ENCODE data around the gene TARDBP.
A peak's percentile ranks its signal among the peaks of the same experiment; 100 is the strongest.
"Not testable (repeated sequence)": the region's sequence is repeated elsewhere in the genome, so short reads cannot be mapped to it uniquely, and the experiment has no call there.

The TARDBP gene

GRCh38 chr1:10996100-10996499 is 16.4 kb upstream of the TARDBP start:
- DNase-seq, result no peak

- DNase-seq, result no peak
Observed at GRCh38 chr1:11000526-11000925, 11.9 kb upstream of the TARDBP start.

GRCh38 chr1:11013160-11013531 is 692 bp downstream of the TARDBP start:
- DNase-seq, result no peak

DNA sequence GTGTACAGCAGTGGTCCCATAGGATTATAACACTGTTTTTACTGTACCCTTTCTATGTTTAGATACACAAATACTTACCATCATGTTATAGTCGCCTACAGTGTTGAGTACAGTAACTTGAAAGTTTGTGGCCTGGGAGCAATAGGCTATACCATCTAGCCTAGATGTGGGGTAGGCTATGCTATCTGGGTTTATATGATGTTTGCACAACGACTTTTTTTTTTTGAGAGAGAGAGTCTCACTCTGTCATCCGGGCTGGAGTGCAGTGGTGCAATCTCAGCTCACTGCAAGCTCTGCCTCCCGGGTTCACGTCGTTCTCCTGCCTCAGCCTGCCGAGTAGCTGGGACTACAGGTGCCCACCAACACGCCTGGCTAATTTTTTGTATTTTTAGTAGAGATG is 6.9 kb downstream of the TARDBP start:
- DNase-seq, result not testable (repeated sequence)

- DNase-seq, result no peak
Observed at GRCh38 chr1:11019971-11020370, 7.5 kb downstream of the TARDBP start.

- DNase-seq, result no peak
Observed at GRCh38 chr1:11023201-11023600, 10.7 kb downstream of the TARDBP start.

DNA sequence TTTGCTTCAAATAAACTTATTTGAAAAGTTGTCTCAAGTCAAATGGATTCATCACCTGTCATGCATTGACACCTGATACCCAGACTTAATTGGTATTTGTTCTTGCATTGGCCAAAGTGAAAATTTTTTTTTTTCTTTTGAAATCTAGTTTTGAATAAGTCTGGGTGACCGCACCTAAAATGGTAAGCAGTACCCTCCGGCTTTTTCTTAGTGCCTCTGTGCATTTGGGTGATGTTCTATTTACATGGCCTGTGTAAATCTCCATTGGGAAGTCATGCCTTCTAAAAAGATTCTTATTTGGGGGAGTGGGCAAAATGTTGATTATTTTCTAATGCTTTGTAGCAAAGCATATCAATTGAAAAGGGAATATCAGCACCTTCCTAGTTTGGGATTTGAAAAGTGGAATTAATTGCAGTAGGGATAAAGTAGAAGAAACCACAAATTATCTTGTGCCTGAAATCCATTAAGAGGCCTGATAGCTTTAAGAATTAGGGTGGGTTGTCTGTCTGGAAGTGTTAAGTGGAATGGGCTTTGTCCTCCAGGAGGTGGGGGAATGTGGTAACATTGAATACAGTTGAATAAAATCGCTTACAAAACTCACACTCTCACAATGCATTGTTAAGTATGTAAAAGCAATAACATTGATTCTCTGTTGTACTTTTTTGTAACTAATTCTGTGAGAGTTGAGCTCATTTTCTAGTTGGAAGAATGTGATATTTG is 11.9 kb downstream of the TARDBP start:
- DNase-seq, result no peak

DNA sequence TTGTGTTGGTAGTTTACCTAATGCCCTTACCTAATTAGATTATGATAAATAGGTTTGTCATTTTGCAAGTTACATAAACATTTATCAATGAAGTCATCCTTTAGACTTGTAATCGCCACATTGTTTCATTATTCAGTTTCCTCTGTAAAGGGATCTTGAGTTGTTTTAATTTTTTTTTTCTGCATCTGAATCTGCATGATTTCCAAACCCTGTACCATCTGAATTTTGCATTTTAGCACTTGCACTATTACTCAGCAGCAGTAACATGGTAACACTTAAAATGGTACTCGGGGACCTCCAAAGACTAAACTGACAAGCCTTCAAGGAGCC is 12.4 kb downstream of the TARDBP start:
- DNase-seq, result no peak

DNA sequence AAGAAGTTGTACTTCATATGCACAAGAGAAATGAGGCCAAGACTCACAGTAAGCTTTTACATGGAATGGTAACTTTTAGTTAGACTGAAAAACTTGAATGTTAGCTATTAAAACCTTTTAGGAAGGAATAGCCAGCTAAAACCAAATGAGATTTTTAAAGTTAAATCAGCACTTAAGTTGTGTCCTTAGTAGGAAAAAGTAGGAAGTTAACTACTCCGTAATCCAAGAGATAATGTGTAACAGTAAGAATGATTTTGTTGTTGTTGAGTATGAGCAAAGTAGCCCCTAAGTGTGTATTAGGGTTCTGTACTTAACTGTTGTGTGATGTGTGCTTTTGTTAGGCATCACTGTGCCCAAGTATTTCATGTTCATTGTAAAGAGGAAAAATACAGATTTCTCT is 13.2 kb downstream of the TARDBP start:
- DNase-seq, result no peak

GRCh38 chr1:11026052-11026451 is 13.6 kb downstream of the TARDBP start:
- DNase-seq, result no peak

GRCh38 chr1:11026903-11027302 is 14.4 kb downstream of the TARDBP start:
- no peak for DNase-seq

- DNase-seq, result no peak
Observed at GRCh38 chr1:11027316-11027715, 14.9 kb downstream of the TARDBP start.

DNA sequence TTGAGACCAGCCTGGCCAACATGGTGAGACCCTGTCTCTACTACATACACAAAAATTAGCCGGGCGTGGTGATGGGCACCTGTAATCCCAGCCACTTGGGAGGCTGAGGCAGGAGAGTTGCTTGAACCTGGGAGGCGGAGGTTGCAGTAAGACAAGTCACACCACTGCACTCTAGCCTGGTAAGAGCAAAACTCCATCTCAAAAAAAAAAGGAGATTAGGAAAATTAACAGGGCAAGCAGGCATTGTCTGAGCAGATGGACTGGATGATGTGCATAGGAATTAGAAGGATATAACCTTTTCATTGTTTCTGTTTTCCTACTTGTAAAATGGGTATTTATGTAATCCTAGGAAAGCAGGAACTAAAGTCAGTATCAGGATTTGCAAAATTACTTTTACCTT is 15.6 kb downstream of the TARDBP start:
- no peak for DNase-seq

GRCh38 chr1:11030865-11031264 is 18.4 kb downstream of the TARDBP start:
- DNase-seq, result no peak

DNA sequence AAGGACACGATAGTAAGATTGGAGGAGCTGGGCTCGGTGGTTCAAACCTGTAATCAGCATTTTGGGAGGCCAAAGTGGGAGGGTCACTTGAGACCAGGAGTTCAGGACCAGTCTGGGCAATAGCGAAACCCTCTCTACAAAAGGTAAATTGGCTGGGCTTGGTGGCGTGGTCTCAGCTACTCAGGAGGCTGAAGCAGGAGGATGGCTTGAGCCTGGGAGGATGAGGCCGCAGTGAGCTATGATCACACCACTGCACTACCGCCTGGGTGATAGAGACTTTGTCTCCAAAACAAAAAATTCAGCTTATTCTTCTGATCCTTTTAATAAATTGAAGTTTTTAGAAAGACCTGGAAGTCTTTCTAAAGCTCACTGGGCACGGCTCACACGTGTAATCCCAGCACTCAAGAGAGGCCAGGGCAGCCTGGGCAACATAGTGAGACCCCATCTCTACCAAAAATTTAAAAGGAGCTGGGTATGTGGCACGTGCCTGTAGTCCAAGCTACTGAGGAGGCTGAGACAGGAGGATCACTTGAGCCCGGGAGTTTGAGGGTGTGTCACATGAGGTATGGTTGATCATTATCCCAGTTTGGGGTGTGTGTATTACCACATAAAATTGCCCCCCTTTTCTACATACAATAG is 19.3 kb downstream of the TARDBP start:
- DNase-seq, result no peak

DNA sequence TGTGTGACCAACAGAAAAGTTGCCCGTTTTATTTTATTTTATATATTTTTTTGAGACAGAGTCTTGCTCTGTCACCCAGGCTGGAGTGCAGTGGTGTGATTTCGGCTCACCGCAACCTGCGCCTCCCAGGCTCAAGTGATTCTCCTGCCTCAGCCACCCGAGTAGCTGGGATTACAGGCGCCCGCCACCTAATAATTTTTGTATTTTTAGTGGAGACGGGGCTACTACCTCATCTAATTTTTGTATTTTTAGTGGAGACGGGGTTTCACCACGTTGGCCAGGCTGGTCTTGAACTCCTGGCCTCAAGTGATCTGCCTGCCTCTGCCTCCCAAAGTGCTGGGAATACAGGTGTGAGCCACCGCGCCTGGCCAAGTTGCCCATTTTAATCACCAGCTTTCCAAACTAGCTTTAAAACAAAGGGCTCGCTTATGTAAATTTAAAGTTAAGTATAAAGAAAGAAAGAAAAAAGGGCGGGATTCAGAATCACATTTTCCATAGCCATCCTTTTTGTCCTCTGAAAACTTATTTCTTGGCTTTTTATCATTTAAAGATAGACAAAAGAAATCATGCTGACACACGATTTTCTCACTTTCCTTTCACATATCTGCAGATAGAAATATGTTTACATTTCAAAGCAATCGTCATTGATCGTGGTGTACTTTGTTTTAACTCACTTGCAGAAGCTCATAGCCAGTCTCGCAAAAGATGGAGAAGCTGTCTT is 24.7 kb downstream of the TARDBP start:
- DNase-seq, result not testable (repeated sequence)

GRCh38 chr1:11037740-11038182 is 25.3 kb downstream of the TARDBP start:
- peak; percentile 88 for DNase-seq

- DNase-seq, result no peak
Observed at GRCh38 chr1:11039351-11040104, 27.1 kb downstream of the TARDBP start.

- not testable (repeated sequence) for DNase-seq
Observed at GRCh38 chr1:11040105-11040429, 27.6 kb downstream of the TARDBP start.

DNA sequence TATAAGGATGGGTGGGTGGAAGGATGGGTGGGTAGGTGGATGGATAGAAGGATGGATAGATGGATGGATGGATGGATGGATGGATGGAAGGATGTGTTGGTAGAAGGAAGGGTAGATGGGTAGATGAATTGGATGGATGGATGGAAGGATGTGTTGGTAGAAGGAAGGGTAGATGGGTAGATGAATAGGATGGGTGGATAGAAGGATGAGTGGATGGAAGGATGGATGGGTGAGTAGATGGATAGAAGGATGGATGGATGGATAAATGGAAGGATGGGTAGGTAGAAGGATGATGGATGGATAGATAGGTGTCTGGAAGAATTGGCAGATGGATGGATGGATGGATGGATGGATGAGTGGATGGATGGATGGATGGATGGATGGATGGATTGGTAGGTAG is 28.6 kb downstream of the TARDBP start:
- DNase-seq, result no peak

DNA sequence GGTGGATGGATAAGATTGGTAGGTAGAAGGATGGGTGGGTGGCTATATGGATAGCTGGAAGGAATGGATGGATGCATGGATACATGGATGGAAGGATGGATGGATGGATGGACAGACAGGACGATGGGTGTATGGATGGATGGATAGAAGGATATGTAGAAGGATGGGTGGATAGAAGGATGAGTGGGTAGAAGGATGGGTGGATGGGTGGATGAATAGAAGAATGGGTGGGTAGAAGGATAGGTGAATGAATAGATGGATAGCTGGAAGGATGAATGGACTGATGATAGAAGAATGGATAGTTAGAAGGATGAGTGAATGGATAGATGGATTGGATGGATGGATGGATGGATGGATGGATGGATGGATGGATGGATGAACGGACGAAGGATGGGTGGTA is 29.6 kb downstream of the TARDBP start:
- no peak for DNase-seq

- no peak for DNase-seq
Observed at GRCh38 chr1:11042995-11043874, 30.8 kb downstream of the TARDBP start.
